HL-60 (cell line): ENCODE measurements around the gene WDR3.

Experiments
- DNase-seq, 2 experiments: peaks; one replicate each; pipeline ENCODE4 v3.0.0-alpha.2; 2010 to 2020; ENCODE audit warnings: low read depth in 1 of 2, low spot score in 1 of 2
- H3K27ac ChIP-seq: fragments of 250-450 bp; sonication (Bioruptor Pico); replicated peaks from 2 replicates; pipeline ENCODE4 v1.5.1; 2020; ENCODE audit warnings: mild to moderate bottlenecking, moderate library complexity
- H3K27me3 ChIP-seq: fragments of 250-450 bp; sonication (Bioruptor Pico); 2 replicates; pipeline ENCODE4 v1.5.1; 2021; ENCODE audit warnings: mild to moderate bottlenecking, moderate library complexity; ENCODE audit not compliant: insufficient read depth, poor library complexity, severe bottlenecking
- H3K4me3 ChIP-seq: replicated peaks from 2 replicates; pipeline ENCODE4 v1.5.1; 2011; ENCODE audit warnings: mild to moderate bottlenecking, control low read depth, low read length; ENCODE audit not compliant: insufficient read depth
- GABPA ChIP-seq: IDR thresholded peaks from 2 replicates; pipeline ENCODE4 v1.6.1; 2012; ENCODE audit warnings: low read depth
- POLR2AphosphoS5 ChIP-seq: IDR thresholded peaks from 2 replicates; pipeline ENCODE4 v1.6.1; 2012; ENCODE audit warnings: low read depth
- SPI1 ChIP-seq: IDR thresholded peaks from 2 replicates; pipeline ENCODE4 v1.6.1; 2012; ENCODE audit warnings: low read depth, mild to moderate bottlenecking, borderline replicate concordance
- TF ChIP-seq, protein P1 (sequence below): IDR thresholded peaks from one replicate; pipeline ENCODE4 v1.5.1; 2011; ENCODE audit warnings: low read length, control low read depth, inconsistent platforms; ENCODE audit not compliant: insufficient read depth
- TF ChIP-seq, protein P2 (sequence below): IDR thresholded peaks from 2 replicates; pipeline ENCODE4 v1.6.1; 2012; ENCODE audit warnings: low read depth; ENCODE audit not compliant: insufficient replicate concordance

Gene WDR3

DNA sequence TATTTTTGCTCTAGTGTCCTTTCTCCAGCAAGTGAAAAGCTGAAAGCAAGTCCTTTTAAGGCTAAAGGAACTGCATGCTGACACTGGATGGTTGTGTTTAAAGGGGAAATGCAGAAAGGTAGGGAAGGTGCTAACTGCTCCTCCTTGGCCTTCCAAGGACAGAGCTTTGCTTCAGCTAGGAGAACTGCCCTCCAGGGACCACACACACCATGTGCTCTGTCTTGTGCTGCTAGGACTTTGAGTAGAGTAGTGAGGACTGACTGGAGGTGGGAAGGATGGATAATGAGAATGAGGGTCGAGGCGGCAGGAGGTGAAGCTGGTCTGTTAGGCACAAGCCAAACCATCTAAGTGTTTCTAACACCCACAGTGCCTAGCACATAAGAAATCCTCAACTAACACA is 77.9 kb downstream of the WDR3 start:
- H3K4me3 ChIP-seq, result no peak overlapping the region
- no peak for DNase-seq
- H3K27me3 ChIP-seq, result no peaks in the 10 kb centered on the region
- TF ChIP-seq, protein P1, sequence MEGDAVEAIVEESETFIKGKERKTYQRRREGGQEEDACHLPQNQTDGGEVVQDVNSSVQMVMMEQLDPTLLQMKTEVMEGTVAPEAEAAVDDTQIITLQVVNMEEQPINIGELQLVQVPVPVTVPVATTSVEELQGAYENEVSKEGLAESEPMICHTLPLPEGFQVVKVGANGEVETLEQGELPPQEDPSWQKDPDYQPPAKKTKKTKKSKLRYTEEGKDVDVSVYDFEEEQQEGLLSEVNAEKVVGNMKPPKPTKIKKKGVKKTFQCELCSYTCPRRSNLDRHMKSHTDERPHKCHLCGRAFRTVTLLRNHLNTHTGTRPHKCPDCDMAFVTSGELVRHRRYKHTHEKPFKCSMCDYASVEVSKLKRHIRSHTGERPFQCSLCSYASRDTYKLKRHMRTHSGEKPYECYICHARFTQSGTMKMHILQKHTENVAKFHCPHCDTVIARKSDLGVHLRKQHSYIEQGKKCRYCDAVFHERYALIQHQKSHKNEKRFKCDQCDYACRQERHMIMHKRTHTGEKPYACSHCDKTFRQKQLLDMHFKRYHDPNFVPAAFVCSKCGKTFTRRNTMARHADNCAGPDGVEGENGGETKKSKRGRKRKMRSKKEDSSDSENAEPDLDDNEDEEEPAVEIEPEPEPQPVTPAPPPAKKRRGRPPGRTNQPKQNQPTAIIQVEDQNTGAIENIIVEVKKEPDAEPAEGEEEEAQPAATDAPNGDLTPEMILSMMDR, result no peak
- no peak overlapping the region for H3K27ac ChIP-seq

DNA sequence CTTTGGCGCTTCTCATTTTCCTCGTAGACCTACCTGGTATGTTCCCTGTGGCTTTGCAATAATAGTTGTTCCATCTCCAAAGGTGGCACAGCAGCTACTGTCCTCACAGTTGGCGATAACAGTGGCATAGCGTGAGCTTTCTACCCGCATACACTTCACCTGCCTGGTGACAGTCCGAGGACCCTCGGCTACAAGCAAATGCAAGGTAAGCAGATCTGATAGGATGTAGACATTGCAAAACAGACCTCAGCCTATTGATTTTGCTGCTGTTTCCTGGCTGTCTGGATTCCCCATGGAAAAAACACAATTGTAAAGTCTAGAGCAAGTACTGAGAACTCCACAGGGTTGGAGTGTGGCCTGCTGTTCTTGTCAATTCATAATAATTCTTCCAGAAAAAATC is 78.5 kb downstream of the WDR3 start:
- TF ChIP-seq, protein P2, sequence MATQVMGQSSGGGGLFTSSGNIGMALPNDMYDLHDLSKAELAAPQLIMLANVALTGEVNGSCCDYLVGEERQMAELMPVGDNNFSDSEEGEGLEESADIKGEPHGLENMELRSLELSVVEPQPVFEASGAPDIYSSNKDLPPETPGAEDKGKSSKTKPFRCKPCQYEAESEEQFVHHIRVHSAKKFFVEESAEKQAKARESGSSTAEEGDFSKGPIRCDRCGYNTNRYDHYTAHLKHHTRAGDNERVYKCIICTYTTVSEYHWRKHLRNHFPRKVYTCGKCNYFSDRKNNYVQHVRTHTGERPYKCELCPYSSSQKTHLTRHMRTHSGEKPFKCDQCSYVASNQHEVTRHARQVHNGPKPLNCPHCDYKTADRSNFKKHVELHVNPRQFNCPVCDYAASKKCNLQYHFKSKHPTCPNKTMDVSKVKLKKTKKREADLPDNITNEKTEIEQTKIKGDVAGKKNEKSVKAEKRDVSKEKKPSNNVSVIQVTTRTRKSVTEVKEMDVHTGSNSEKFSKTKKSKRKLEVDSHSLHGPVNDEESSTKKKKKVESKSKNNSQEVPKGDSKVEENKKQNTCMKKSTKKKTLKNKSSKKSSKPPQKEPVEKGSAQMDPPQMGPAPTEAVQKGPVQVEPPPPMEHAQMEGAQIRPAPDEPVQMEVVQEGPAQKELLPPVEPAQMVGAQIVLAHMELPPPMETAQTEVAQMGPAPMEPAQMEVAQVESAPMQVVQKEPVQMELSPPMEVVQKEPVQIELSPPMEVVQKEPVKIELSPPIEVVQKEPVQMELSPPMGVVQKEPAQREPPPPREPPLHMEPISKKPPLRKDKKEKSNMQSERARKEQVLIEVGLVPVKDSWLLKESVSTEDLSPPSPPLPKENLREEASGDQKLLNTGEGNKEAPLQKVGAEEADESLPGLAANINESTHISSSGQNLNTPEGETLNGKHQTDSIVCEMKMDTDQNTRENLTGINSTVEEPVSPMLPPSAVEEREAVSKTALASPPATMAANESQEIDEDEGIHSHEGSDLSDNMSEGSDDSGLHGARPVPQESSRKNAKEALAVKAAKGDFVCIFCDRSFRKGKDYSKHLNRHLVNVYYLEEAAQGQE, result no peak
- TF ChIP-seq, protein P1, result no peak
- TF ChIP-seq SPI1, result no peak
- TF ChIP-seq POLR2AphosphoS5, result no peak
- no peak for TF ChIP-seq GABPA
- H3K27me3 ChIP-seq, result no peaks in the 10 kb centered on the region
- no peak overlapping the region for H3K27ac ChIP-seq
- no peak for DNase-seq
- H3K4me3 ChIP-seq, result no peak overlapping the region

DNA sequence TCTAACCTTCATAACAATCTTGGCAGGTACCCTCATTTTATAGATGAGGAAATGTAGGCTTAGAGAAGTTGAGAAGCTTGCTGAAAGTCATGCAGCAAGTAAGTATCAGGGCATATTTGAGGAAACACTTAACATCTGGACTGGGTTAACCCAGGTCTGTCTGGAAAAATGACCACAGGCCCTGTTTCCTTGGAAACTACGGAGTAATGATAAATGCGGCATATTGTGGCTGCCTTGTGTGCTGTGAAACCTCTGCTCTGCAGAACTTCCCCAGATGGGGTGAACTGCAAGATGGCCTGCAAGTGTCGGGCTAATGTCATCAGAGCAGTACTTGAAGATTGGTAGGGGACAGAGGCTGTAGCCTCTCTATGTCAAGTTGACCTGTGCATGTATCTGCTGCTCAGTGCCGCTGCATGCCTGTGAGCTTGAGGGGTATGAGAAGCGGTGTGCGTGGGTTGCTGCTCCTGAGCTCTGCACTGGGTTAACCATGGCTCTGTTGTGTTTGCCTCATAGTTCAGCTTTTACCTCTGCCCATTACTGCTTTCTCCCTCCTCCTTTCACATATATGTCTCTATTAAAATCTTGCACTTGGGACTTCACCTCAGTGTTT is 83.1 kb downstream of the WDR3 start:
- no peaks in the 10 kb centered on the region for H3K27me3 ChIP-seq
- no peak for DNase-seq
- TF ChIP-seq, protein P2, result no peak
- TF ChIP-seq SPI1 (no peak), POLR2AphosphoS5 (no peak), GABPA (no peak)
- TF ChIP-seq, protein P1, result no peak
- no peak overlapping the region for H3K27ac ChIP-seq
- H3K4me3 ChIP-seq, result no peak overlapping the region

DNA sequence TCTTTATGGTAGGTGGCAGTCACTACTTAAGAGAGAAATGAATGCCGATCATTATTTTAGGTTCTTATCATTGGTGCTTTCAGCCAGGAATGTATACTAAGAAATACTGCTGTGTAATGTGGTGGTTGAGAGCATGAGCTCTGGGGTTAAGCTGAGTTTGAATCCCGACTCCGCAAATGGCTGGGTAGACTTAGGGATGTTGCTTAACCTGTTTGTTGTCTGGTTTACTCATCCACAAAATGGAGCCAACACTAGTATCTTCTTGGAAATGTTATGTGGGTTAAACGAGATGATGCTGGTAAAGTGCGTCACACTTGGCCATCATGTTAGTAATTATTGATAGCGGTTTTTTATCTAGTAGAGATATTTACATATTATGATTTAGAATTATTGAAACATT is 83.8 kb downstream of the WDR3 start:
- DNase-seq, result no peak
- H3K4me3 ChIP-seq, result no peak overlapping the region
- H3K27me3 ChIP-seq, result no peaks in the 10 kb centered on the region
- no peak overlapping the region for H3K27ac ChIP-seq
- TF ChIP-seq, protein P1, result no peak
- TF ChIP-seq POLR2AphosphoS5 (no peak), GABPA (no peak), SPI1 (no peak)
- TF ChIP-seq, protein P2, result no peak
